ENCODE data around the gene XDH. TPM values are rescaled to one million over a fixed set of nuclear protein-coding genes. Genes with fewer than 3 reads are reported as not detected.

XDH gene
- total and polyA plus RNA-seq, 3 donors from 2014 or later, result 0.21 to 1.5 (median 0.43) TPM

DNA sequence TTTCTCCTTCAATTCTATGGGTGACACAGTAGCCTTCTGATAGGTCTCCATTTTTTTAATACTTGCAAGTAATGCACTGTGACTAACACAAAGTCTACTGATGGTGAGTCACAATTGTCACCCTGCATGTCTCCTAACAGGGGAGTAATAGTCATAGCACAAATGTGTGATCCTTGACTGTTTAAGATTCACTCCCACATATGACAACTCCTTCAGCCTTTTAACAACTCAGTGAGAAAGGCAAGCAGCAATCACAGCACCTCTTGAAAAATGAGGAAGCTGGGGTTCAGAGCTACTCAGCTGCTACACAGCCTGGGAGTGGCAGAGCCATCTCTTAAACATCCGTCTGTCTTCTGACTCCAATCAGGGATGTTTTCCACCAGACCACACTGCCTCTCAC is 116.8 kb downstream of the XDH start:
- intact Hi-C loops (cut with DNase I; ENCODE audit: low total_unique reads), result no loop called here
- DNase-seq, result no peak
- TF ChIP-seq, protein P1, sequence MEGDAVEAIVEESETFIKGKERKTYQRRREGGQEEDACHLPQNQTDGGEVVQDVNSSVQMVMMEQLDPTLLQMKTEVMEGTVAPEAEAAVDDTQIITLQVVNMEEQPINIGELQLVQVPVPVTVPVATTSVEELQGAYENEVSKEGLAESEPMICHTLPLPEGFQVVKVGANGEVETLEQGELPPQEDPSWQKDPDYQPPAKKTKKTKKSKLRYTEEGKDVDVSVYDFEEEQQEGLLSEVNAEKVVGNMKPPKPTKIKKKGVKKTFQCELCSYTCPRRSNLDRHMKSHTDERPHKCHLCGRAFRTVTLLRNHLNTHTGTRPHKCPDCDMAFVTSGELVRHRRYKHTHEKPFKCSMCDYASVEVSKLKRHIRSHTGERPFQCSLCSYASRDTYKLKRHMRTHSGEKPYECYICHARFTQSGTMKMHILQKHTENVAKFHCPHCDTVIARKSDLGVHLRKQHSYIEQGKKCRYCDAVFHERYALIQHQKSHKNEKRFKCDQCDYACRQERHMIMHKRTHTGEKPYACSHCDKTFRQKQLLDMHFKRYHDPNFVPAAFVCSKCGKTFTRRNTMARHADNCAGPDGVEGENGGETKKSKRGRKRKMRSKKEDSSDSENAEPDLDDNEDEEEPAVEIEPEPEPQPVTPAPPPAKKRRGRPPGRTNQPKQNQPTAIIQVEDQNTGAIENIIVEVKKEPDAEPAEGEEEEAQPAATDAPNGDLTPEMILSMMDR (IDR thresholded peaks at IDR 0.05), result no peak
- no peak for TF ChIP-seq POLR2A (IDR thresholded peaks at IDR 0.05)
- no peaks in the 10 kb centered on the region for H3K9me3 ChIP-seq
- no peak overlapping the region for H3K4me3 ChIP-seq
- H3K27ac ChIP-seq, result no peak overlapping the region
- no peaks in the 10 kb centered on the region for H3K36me3 ChIP-seq (ENCODE audit: low read depth, missing control alignments)
- 61 to 67% methylated on average over 1 of the region's 1 CpG for WGBS, 2 donors
- no peaks in the 10 kb centered on the region for H3K4me1 ChIP-seq
- H3K27me3 ChIP-seq, result no peaks in the 10 kb centered on the region

DNA sequence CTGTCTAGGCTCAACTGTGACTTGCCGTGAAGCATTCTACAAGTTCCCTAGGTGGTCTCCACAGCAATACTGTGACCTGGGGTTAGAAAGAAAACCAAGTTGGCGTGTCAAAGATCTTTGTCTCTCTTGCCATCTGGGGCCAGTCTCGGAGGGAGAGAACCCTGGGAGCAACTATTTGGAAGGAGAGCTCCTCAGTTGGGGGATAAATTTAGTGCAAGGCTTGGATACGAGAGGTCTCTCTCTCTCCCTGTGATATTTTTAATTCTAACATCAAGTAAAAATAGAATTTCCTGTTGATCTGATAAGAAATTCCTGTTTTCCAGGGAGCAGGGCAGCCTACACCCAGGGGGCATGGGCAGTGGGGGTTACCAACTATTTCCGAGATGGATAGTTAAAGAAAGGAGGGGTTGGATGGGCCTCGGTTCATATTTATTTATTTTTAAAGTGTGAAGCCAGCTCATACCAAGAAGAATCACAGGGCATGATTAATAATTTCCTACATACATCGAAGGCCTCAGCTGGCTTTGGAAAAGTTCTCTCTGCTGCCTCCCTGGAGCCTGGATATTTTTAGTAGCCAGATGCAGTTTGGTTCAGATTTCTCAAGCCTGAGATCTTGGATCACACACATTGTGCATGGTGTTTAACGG is 117.8 kb downstream of the XDH start:
- TF ChIP-seq POLR2A (IDR thresholded peaks at IDR 0.05), result no peak
- TF ChIP-seq, protein P1 (IDR thresholded peaks at IDR 0.05), result no peak
- Histone ChIP-seq H3K27ac (no peak overlapping the region), H3K4me1 (no peaks in the 10 kb centered on the region), H3K9me3 (no peaks in the 10 kb centered on the region), H3K36me3 (ENCODE audit: low read depth, missing control alignments) (no peaks in the 10 kb centered on the region), H3K27me3 (no peaks in the 10 kb centered on the region), H3K4me3 (no peak overlapping the region)
- intact Hi-C loops (cut with DNase I; ENCODE audit: low total_unique reads), result no loop called here
- WGBS, 2 donors, result 68 to 80% methylated on average over 8 of the region's 8 CpGs
- no peak for DNase-seq

DNA sequence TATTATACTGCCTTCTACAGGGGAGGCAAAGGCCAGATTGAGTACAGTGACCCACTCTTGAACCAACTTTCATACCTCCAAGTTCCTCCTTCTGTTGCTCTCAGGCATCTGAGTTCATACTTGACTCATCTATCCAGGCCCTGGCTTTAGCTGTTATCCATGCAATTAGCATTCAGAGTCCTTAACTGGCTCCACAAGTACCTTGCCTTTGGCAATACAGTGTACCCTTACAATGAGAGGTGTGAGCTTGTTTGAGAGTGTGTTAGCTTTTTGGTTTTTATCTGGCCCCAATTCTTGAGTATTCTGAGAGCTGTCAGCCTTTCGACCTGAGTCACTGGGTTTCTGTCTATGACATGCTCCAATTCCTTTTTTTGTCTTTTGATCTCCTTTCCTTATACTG is 120.3 kb downstream of the XDH start:
- TF ChIP-seq, protein P1 (IDR thresholded peaks at IDR 0.05), result no peak
- no peak for TF ChIP-seq POLR2A (IDR thresholded peaks at IDR 0.05)
- intact Hi-C loops (cut with DNase I; ENCODE audit: low total_unique reads), result no loop called here

DNA sequence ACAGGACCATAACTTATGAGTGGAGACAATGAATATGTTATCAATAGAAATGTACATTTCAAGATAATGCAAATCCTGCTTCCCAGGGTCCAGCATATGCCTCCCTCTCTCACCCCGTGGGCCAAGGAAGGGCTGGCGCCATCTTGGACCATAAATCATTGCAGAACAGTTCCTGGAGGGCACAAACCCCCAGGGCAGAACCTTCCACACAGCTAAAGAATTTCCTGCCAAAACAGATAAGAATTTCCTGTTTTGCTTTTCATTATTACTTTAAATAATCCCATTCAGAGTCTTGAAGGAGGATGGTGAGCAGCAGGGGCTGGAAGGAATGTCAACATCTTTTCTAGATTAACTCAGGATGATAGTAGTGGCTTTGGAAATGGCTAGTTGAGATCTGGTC is 126.9 kb downstream of the XDH start:
- Histone ChIP-seq H3K4me3 (no peak overlapping the region), H3K4me1 (no peaks in the 10 kb centered on the region), H3K27ac (no peak overlapping the region), H3K9me3 (no peaks in the 10 kb centered on the region), H3K27me3 (no peaks in the 10 kb centered on the region), H3K36me3 (ENCODE audit: low read depth, missing control alignments) (no peaks in the 10 kb centered on the region)
- no peak for DNase-seq
- WGBS, 2 donors, result 54 to 75% methylated on average over 2 of the region's 2 CpGs
- intact Hi-C loops (cut with DNase I; ENCODE audit: low total_unique reads), result no loop called here
- TF ChIP-seq POLR2A (IDR thresholded peaks at IDR 0.05), result no peak
- TF ChIP-seq, protein P1 (IDR thresholded peaks at IDR 0.05), result no peak

More for the DNA sequence above, 120.3 kb downstream of the XDH start:
- 85 to 92% methylated on average over 1 of the region's 1 CpG for WGBS, 2 donors
- no peaks in the 10 kb centered on the region for H3K27me3 ChIP-seq
- no peaks in the 10 kb centered on the region for H3K9me3 ChIP-seq
- no peak for DNase-seq
- H3K4me3 ChIP-seq, result no peak overlapping the region
- no peak overlapping the region for H3K27ac ChIP-seq
- H3K36me3 ChIP-seq (ENCODE audit: low read depth, missing control alignments), result no peaks in the 10 kb centered on the region
- H3K4me1 ChIP-seq, result no peaks in the 10 kb centered on the region

DNA sequence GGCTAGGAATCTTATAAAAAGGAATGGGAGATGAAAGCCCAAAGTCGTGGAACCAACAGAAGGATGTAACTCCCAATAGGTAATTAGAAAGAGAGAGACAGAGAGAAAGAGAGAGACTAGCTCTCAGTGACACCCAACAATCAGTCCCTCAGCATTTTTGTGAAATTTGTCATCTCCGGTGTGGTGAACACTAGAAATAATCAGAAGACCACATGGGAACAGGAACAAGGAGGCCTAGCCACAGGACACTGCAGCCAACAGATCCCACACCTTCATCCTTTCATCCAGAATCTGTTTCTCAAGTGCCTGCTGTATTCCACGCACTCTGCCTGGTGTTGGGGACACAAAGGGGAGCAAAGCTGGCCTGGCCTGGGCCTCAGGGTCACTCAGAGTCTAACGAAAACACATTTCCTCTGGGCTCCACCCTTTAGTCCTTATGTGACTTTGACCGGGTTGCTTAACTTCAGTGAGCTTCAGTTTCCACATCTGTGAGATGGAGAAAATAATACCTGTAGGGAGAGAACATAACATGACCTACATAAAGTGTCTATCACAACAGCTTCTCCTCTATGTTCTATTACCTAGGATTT is 127.5 kb downstream of the XDH start:
- Histone ChIP-seq H3K9me3 (no peaks in the 10 kb centered on the region), H3K27me3 (no peaks in the 10 kb centered on the region), H3K27ac (no peak overlapping the region), H3K36me3 (ENCODE audit: low read depth, missing control alignments) (no peaks in the 10 kb centered on the region), H3K4me3 (no peak overlapping the region), H3K4me1 (no peaks in the 10 kb centered on the region)
- intact Hi-C loops (cut with DNase I; ENCODE audit: low total_unique reads), result no loop called here
- DNase-seq, result no peak
- 83% methylated on average over 5 of the region's 5 CpGs for WGBS, 2 donors
- TF ChIP-seq POLR2A (IDR thresholded peaks at IDR 0.05), result no peak
- TF ChIP-seq, protein P1 (IDR thresholded peaks at IDR 0.05), result no peak
